ENCODE data around the gene MLYCD. TPM values are rescaled to one million over a fixed set of nuclear protein-coding genes. Genes with fewer than 3 reads are reported as not detected.
"Not testable (repeated sequence)": the region's sequence is repeated elsewhere in the genome, so short reads cannot be mapped to it uniquely, and the experiment has no call there.

MLYCD gene
- total RNA-seq, 1 donor from 2014 or later, result 7.4 TPM

GRCh38 chr16:83937922-83938885, 39.3 kb downstream of the MLYCD start:
- Mint-ChIP-seq H3K27ac (no peak overlapping the region), H3K36me3 (no peaks in the 10 kb centered on the region), H3K9me3 (peaks cover 4% of the 10 kb centered on the region), H3K27me3 (ENCODE audit: low read depth) (no peaks in the 10 kb centered on the region), H3K4me1 (peaks cover 9% of the 10 kb centered on the region), H3K4me3 (no peak overlapping the region)
- no peak for TF ChIP-seq CTCF (IDR thresholded peaks at IDR 0.05; ENCODE audit: unreplicated experiment)
- no peak for DNase-seq (ENCODE audit: low spot score in 2 of 2, unreplicated experiment in 2 of 2)

- no peak for TF ChIP-seq CTCF (IDR thresholded peaks at IDR 0.05; ENCODE audit: unreplicated experiment)
- H3K4me1 Mint-ChIP-seq, result peaks cover 2% of the 10 kb centered on the region
- H3K27me3 Mint-ChIP-seq (ENCODE audit: low read depth), result no peaks in the 10 kb centered on the region
- H3K27ac Mint-ChIP-seq, result no peak overlapping the region
- no peak overlapping the region for H3K4me3 Mint-ChIP-seq
- H3K36me3 Mint-ChIP-seq, result no peaks in the 10 kb centered on the region
- H3K9me3 Mint-ChIP-seq, result peaks cover 4% of the 10 kb centered on the region
- DNase-seq (ENCODE audit: low spot score in 2 of 2, unreplicated experiment in 2 of 2), result no peak
Measured at GRCh38 chr16:83939266-83939855, 40.4 kb downstream of the MLYCD start.

DNA sequence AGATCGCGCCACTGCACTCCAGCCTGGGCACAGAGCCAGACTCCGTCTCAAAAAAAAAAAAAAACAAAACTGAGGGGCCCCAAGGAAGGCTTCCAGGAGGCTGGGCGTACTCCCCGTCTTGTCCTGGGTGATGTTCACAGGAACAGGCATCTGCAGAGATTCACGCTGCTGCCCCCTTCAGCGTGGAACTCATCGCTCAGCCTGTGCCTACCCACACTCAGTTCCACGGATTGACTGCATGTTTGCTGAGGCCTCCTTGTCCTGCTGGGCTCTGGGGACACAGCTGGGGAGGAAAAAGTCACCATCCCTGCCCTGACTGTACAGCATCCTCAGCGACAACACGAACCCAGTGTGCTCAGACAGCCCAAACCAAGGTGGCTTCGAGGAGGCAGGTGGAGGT, 41.2 kb downstream of the MLYCD start:
- TF ChIP-seq CTCF (IDR thresholded peaks at IDR 0.05; ENCODE audit: unreplicated experiment), result no peak
- Mint-ChIP-seq H3K4me3 (no peak overlapping the region), H3K4me1 (no peaks in the 10 kb centered on the region), H3K27me3 (ENCODE audit: low read depth) (no peaks in the 10 kb centered on the region), H3K36me3 (no peaks in the 10 kb centered on the region), H3K9me3 (peaks cover 4% of the 10 kb centered on the region), H3K27ac (no peak overlapping the region)
- no peak for DNase-seq (ENCODE audit: low spot score in 2 of 2, unreplicated experiment in 2 of 2)

DNA sequence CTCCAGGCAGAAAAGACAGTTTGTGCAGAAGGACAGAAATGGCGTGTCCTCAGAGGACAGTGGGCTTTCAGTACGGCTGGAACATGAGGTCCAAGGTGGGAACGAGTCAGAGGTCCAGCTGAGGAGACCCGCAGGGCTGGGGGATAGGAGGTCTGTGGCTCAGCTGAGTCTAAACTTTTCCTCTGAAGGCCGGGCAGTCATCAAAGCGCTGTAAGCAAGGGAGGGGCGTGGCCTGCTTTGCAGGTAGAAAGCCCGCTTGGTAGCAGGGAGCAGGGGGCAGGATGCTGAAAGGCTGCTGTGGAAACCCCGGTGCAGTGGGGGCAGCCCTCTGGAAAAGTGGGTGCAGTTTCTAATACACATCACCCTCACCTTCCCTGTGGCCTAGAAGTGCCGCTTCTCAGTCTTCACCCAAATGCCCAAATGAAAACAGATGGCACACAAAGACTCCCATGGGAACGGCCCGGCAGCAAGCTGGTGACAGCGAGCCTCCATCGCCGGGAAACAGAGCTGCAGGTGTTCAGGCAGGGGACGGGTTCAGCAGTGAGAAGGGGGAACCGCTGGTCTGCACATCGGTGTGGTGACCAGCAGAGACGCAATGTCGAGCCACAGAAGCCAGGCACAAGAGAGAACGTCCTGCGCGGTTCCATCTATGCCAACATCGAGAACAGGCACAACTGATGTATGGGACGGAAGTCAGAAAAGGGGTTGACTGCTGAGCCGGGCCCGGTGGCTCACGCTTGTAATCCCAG, 41.9 kb downstream of the MLYCD start:
- Mint-ChIP-seq H3K27me3 (ENCODE audit: low read depth) (no peaks in the 10 kb centered on the region), H3K4me3 (no peak overlapping the region), H3K4me1 (no peaks in the 10 kb centered on the region), H3K36me3 (no peaks in the 10 kb centered on the region), H3K27ac (no peak overlapping the region), H3K9me3 (peaks cover 4% of the 10 kb centered on the region)
- DNase-seq (ENCODE audit: low spot score in 2 of 2, unreplicated experiment in 2 of 2), result no peak
- no peak for TF ChIP-seq CTCF (IDR thresholded peaks at IDR 0.05; ENCODE audit: unreplicated experiment)

GRCh38 chr16:83941546-83941945, 42.6 kb downstream of the MLYCD start:
- H3K4me3 Mint-ChIP-seq; DNase-seq (ENCODE audit: low spot score in 2 of 2, unreplicated experiment in 2 of 2); H3K27ac Mint-ChIP-seq; H3K4me1 Mint-ChIP-seq; H3K27me3 Mint-ChIP-seq (ENCODE audit: low read depth); H3K36me3 Mint-ChIP-seq; H3K9me3 Mint-ChIP-seq: not testable (repeated sequence)

Measured in mesothelial cell of epicardium (in vitro differentiated cells).